ENCODE measurements around the gene KAZN. TPM values are rescaled to one million over a fixed set of nuclear protein-coding genes. Genes with fewer than 3 reads are reported as not detected.

Gene KAZN
- total RNA-seq, 1 donor from 2014 or later, result 9.4 TPM

- no peaks in the 10 kb centered on the region for H3K27me3 ChIP-seq (ENCODE audit: insufficient read depth, low read length)
- peak; percentile 73 for DNase-seq (ENCODE audit: low read depth)
- H3K9me3 ChIP-seq (ENCODE audit: insufficient read depth, low read depth, low read length), result no peaks in the 10 kb centered on the region
- Mint-ChIP-seq H3K4me3 (ENCODE audit: unreplicated experiment) (no peak overlapping the region), H3K4me1 (ENCODE audit: low read depth, unreplicated experiment) (peaks cover 12% of the 10 kb centered on the region), H3K27ac (ENCODE audit: unreplicated experiment) (no peak overlapping the region), H3K27me3 (ENCODE audit: low read depth, unreplicated experiment) (peaks cover 27% of the 10 kb centered on the region), H3K36me3 (ENCODE audit: low read depth, unreplicated experiment) (peaks cover 2% of the 10 kb centered on the region), H3K9me3 (ENCODE audit: unreplicated experiment) (no peaks in the 10 kb centered on the region)
- no peak for FAIRE-seq
- H3K36me3 ChIP-seq (ENCODE audit: insufficient read depth, low read length), result no peaks in the 10 kb centered on the region
- peak overlapping the region; percentile 42 for H3K4me2 ChIP-seq (ENCODE audit: low read length)
- H3K27ac ChIP-seq (ENCODE audit: low read depth, low read length), result no peak overlapping the region
- no peak overlapping the region for H3K4me3 ChIP-seq (ENCODE audit: insufficient read depth, low read depth, low read length)
- peak overlapping the region; percentile 45 for H2AFZ ChIP-seq (ENCODE audit: low read depth, low read length)
- H3K79me2 ChIP-seq (ENCODE audit: insufficient read depth, low read length), result peaks cover 11% of the 10 kb centered on the region
- H4K20me1 ChIP-seq (ENCODE audit: insufficient read depth, low read length), result peaks cover 14% of the 10 kb centered on the region
- peaks cover 16% of the 10 kb centered on the region for H3K4me1 ChIP-seq (ENCODE audit: insufficient read depth, low read length)
- TF ChIP-seq CTCF (IDR thresholded peaks at IDR 0.05; ENCODE audit: insufficient read depth, low read depth, low read length) (no peak), EZH2 (IDR thresholded peaks at IDR 0.05; ENCODE audit: insufficient read depth, low read length) (no peak)
- no peak overlapping the region for H3K9ac ChIP-seq (ENCODE audit: low read length)
Measured at GRCh38 chr1:14929547-14930246, 331.2 kb downstream of the KAZN start.

GRCh38 chr1:14930247-14930965 is 331.9 kb downstream of the KAZN start:
- FAIRE-seq (no peak), DNase-seq (ENCODE audit: low read depth) (no peak)
- peaks cover 2% of the 10 kb centered on the region for H3K36me3 Mint-ChIP-seq (ENCODE audit: low read depth, unreplicated experiment)
- no peaks in the 10 kb centered on the region for H3K36me3 ChIP-seq (ENCODE audit: insufficient read depth, low read length)
- H3K9me3 ChIP-seq (ENCODE audit: insufficient read depth, low read depth, low read length), result no peaks in the 10 kb centered on the region
- peaks cover 7% of the 10 kb centered on the region for H3K4me1 Mint-ChIP-seq (ENCODE audit: low read depth, unreplicated experiment)
- no peak for TF ChIP-seq CTCF (IDR thresholded peaks at IDR 0.05; ENCODE audit: insufficient read depth, low read depth, low read length)
- TF ChIP-seq EZH2 (IDR thresholded peaks at IDR 0.05; ENCODE audit: insufficient read depth, low read length), result no peak
- no peaks in the 10 kb centered on the region for H3K9me3 Mint-ChIP-seq (ENCODE audit: unreplicated experiment)
- peaks cover 11% of the 10 kb centered on the region for H3K79me2 ChIP-seq (ENCODE audit: insufficient read depth, low read length)
- H3K4me3 Mint-ChIP-seq (ENCODE audit: unreplicated experiment), result no peak overlapping the region
- H3K4me2 ChIP-seq (ENCODE audit: low read length), result no peak overlapping the region
- H3K27ac Mint-ChIP-seq (ENCODE audit: unreplicated experiment), result no peak overlapping the region
- no peaks in the 10 kb centered on the region for H3K27me3 ChIP-seq (ENCODE audit: insufficient read depth, low read length)
- no peak overlapping the region for H2AFZ ChIP-seq (ENCODE audit: low read depth, low read length)
- peaks cover 11% of the 10 kb centered on the region for H3K4me1 ChIP-seq (ENCODE audit: insufficient read depth, low read length)
- H4K20me1 ChIP-seq (ENCODE audit: insufficient read depth, low read length), result peaks cover 14% of the 10 kb centered on the region
- H3K27ac ChIP-seq (ENCODE audit: low read depth, low read length), result no peak overlapping the region
- no peak overlapping the region for H3K4me3 ChIP-seq (ENCODE audit: insufficient read depth, low read depth, low read length)
- no peak overlapping the region for H3K9ac ChIP-seq (ENCODE audit: low read length)
- H3K27me3 Mint-ChIP-seq (ENCODE audit: low read depth, unreplicated experiment), result peaks cover 23% of the 10 kb centered on the region
